GM19372 (cell line): Measurements from ENCODE around the gene GRAP.

ENCODE experiments used
- ATAC-seq: cut with Tn5 transposase; IDR thresholded peaks from one replicate; pipeline ENCODE4 v1.9.1; 2021; ENCODE audit warnings: mild to moderate bottlenecking, low read depth, moderate library complexity; ENCODE audit not compliant: unreplicated experiment

The GRAP gene

DNA sequence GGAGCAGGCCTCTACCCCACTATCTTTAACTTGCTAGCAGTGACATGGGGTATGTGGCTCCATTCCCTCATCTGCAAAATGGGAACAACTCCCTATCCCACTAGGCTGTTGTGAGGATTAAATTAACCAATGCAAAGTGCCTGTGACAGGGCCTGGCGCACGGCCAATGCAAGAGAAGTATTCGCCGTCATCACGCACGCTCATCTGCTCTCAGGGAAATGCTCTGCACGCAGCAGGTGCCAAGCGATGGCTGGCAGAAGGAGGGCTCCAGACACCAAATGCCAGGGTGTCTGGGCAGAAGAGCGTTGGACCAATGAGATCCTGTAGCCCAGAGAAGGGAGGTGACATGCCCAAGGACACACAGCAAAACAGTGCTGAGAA is 59.5 kb downstream of the GRAP start:
- ATAC-seq, result no peak

GRCh38 chr17:18986541-18987229 is 60.1 kb downstream of the GRAP start:
- ATAC-seq, result no peak

DNA sequence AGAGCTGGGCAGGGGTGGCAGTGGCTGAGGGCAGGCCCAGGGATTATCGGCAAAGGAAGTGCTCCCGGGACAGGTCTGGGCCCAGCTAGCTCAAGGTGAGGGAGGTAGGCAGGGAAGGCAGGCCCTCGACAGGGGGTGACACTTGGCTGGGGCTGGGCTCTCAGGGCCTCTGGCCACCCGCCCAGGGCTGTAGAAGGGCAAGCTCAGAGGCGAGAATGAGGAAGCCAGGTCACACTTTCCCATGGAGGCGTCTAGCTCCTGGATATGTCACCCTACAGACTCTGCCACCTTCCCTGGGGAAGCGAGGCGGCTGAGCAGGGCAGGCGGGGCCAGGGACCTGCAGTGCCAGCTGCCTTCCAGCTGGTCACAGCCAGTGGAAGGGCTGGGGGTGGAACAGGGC is 61.3 kb downstream of the GRAP start:
- ATAC-seq, result no peak

DNA sequence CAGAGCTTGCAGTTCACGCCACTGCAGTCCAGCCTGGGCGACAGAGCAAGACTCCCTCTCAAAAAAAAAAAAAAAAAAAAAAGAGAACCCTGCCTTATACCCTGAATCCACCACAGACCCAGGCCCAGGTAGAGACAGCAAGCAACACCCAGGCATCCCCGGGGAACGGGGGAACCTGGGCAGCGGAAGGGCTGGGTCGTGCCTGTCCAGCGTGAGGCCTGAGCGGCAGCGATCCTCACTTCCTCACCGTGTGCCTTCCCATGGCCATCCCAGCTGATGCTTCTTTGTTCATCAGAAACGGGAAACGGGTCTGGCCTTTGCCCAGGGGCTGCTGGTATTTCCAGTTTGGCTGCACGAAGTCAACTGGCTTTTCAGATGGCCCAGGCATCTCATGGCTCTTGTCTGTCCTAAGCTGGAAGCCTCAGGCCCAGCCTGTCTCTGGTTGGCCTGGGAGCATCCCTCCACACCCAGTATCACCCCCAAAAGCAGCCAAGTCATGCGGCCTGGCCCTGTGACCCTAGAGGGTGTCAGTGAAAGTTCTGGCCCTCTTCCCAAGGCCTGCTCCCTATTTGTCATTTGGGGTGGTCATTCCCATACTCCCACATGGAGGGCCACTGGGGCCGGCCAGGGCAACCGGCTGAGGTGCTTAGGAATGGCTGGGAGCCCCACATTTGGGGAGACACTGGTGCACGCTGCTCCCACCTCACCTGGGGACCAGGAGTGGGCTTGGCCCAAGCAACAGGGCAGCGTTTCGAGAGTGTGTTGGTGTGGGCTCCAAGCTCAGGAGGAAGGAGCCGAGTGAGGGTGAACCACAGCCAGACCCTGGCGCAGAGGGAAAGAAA is 62.3 kb downstream of the GRAP start:
- ATAC-seq, result no peak

GRCh38 chr17:18981642-18982424 is 64.9 kb downstream of the GRAP start:
- no peak for ATAC-seq

GRCh38 chr17:18981335-18981641 is 65.5 kb downstream of the GRAP start:
- no peak for ATAC-seq

DNA sequence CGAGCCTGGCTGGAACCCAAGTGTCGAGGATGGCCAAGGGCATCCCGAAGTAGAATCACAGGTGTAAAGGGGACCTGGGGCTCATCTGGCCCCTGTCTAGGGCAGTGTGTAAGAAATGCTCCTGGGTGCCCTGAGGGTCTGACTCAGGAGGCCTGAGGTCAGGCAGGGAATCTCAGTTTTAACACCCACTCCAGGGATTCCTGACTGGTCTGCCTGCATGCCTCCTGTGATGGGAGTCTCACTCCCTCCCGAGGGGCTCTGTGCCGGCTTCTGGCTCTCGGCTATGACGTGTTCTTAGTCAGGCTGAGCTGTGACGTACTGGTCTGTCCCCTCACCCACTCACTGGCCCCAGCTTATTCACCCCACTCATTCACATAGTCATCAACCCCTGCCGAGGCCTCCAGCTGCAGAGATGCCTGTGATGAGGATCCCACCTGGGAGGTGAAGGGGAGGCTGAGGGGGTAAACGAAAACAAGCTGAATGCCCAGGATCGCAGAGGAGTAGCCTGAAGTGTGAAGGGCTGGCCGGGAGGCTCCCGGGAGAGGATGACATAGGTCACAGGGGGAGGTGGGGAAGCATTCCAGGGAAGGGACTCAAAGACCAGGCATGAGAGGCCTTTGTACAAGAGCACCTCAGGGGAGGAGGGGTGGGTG is 65.9 kb downstream of the GRAP start:
- no peak for ATAC-seq

DNA sequence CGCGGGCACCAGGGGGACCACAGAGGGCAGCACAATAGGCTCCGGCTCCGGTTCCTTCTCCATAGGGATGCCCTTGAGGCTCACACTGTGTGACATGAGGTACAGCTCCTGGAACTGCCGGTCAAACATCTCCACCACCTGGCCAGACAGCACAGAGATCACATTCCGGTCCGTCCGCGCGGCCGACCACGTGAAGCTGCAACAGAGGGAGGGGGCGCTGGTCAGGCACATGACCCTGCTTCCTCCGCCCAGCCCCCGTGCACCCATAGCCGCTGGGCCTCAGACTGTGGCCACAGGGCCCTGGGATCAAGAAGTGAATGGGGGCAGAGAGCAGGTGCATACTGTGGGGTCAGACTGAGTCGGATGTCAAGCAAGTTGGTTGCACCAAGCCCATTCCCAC is 68.1 kb downstream of the GRAP start:
- no peak for ATAC-seq

GRCh38 chr17:18978050-18978449 is 68.7 kb downstream of the GRAP start:
- no peak for ATAC-seq

- ATAC-seq, result no peak
These were observed 69.1 kb downstream of the GRAP start for GRCh38 chr17:18977646-18978045.

GRCh38 chr17:18977021-18977420 is 69.7 kb downstream of the GRAP start:
- ATAC-seq, result no peak

DNA sequence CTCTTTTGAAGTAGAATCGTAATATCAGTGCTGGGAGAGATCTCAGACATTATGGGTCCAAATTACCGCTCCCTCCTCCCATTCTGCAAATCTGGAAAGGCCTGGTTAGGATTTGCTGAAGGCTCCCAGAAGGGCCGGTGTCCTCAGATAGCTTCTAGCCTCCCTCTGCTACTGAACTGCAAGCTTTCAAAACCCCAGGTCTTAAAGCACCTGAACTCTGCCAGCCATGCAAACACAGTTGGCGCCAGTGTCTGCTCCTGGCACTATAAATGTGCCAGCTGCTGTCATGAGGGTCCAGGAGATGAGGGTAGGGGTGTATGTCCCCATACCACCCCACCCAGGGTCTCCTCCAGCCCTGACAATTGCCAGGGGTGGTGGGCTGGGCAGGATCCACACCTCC is 70.6 kb downstream of the GRAP start:
- ATAC-seq, result no peak

DNA sequence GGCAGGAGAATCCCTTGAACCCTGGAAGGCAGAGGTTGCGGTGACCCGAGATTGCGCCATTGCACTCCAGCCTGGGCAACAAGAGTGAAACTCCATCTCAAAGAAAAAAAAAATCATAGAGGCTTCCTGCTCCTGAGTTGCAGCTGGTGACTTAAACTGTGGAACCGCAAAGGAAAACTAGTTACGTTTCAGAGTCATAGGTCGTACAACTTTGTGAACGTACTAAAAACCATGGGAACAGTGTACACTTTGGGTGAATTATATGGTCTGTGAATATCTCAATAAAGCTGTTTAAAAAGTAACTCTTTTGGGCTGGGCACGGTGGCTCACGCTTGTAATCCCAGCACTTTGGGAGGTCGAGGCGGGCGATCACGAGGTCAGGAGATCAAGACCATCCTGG is 71.2 kb downstream of the GRAP start:
- ATAC-seq, result no peak

DNA sequence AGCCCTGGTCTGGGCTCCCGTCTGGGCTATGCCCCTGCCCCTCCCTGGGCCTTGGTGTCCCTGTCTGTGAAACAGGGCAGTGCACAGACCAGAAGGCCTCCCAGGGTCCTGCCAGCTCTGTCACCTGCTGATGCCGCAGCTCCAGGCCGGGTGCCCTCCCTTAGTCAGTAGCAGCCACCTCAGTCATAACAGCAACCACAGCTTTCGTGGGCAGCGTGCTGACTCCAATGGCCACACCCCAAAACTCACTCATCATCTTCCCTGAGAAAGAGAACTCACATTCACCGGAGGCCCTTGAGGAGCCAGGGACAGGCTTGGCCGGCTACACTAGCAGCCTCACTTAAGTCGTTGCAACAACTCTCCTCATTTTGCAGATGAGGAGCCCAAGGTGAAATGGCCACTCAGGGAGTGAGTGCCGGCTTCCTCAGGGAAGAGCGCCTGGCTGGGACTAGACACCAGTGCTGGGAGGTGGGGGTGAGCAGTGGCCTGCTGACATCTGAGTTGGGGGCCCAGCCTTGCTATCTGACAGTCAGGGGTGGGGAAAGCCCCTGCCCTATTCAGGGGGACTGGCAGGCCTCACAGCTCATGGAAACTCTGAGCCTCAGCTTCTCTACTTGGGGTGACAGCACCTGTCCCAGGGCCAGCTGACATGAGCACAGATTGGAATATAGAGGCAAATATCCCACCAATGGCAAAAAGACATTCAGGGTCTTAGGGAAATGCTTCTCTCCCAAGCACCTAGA is 72.2 kb downstream of the GRAP start:
- no peak for ATAC-seq

GRCh38 chr17:18971801-18972200 is 75.0 kb downstream of the GRAP start:
- no peak for ATAC-seq
